Measurements from ENCODE around the gene ATP10A. TPM values are rescaled to one million over a fixed set of nuclear protein-coding genes. Genes with fewer than 3 reads are reported as not detected.

The ATP10A gene
- total and polyA plus RNA-seq, 9 of the 15 experiments (the other 6 are each of a cell fraction or from before 2014, with no cell fraction given), result 0.09 TPM; not detected in 8

DNA sequence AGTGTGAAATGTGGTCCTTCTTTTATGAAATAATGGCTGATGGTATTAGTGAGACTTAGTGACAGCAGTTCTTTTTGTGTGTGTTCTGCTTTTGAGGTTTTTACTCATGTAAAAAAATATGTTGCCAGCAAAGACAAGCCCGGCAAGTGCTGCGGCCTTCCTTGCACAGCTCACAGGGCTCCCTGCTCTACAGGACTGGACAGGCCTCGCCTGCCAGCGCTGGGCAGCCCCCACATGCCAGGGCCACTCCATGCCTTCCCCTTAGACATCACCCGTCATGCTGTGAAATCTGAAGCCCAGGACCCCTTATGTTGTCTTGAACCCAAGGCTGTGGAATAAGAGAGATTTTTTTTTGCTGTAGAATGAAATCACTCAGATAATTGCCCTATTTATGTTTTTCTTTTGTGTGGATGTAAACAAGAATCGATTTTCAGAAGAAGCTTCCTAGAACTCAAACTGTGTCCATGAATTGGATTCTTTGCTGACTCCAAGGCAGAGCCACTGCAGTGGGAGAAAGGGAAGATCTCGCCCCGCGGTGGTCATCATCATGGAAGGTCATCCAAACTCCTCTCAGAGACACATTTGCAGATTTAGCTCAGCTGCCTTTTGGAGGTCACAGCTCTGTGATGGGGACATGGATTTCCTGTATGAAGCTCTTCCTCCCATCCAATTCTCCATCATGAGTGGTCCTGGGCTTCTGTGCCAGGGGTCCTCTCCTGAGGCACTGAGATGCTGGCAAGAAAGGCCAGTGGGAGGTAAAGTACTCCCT lies 150.8 kb downstream of the ATP10A start:
- Histone ChIP-seq H3K79me2 (ENCODE audit: control insufficient read depth, insufficient read depth, low read length) (no peaks in the 10 kb centered on the region), H3K9me1 (ENCODE audit: control insufficient read depth, insufficient read depth, low read length) (no peaks in the 10 kb centered on the region), H3K9ac (ENCODE audit: insufficient read depth in 1 of 2, low read depth in 2 of 2, low read length in 2 of 2) (no peak overlapping the region), H3K4me3 (no peak overlapping the region), H3K4me1 (replicated peaks in 1 of 2; ENCODE audit: control insufficient read depth in 2 of 2, insufficient read depth in 2 of 2, low read length in 2 of 2) (peaks cover 0 to 4% of the 10 kb centered on the region in 2 experiments; a peak in 1 of 5 replicates), H2AFZ (ENCODE audit: low read depth, low read length) (no peak overlapping the region), H3K27ac (ENCODE audit: extremely low read depth, low read depth, low read length) (no peak overlapping the region), H3K4me2 (ENCODE audit: insufficient read depth, low read length) (no peak overlapping the region), H3K27me3 (ENCODE audit: control insufficient read depth in 2 of 2, insufficient read depth in 2 of 2, low read length in 2 of 2) (peaks cover 0 to 41% of the 10 kb centered on the region in 2 experiments; a peak in 3 of 5 replicates), H3K36me3 (ENCODE audit: control insufficient read depth, insufficient read depth, low read length) (no peaks in the 10 kb centered on the region), H4K20me1 (replicated peaks; ENCODE audit: control insufficient read depth, insufficient read depth, low read length) (0 out of 2 replicates have a peak, but pooled peaks cover 4% of the 10 kb centered on the region), H3K9me3 (replicated peaks; ENCODE audit: control insufficient read depth, insufficient read depth, low read depth, low read length) (no peaks in the 10 kb centered on the region)
- ChIA-PET CTCF (ENCODE audit: low intra/inter-chr PET ratio) (no interaction called here), POLR2A (no interaction called here)
- no peak for TF ChIP-seq BCOR (IDR thresholded peaks at IDR 0.05)
- BruUV-seq (replicated peaks), result no TSS peak
- no peak for ATAC-seq
- intact Hi-C loops (cut with micrococcal nuclease) (no loop called here), in situ Hi-C loops (cut with MboI) (no loop called here)
- WGBS (ENCODE audit: insufficient coverage, low coverage, missing lambda C conversion rate), result under 1% methylated on average over 9 of the region's 9 CpGs
- no peak for DNase-seq (ENCODE audit: extremely low read depth in 1 of 4, low spot score in 3 of 4)
- FAIRE-seq, result no peak

DNA sequence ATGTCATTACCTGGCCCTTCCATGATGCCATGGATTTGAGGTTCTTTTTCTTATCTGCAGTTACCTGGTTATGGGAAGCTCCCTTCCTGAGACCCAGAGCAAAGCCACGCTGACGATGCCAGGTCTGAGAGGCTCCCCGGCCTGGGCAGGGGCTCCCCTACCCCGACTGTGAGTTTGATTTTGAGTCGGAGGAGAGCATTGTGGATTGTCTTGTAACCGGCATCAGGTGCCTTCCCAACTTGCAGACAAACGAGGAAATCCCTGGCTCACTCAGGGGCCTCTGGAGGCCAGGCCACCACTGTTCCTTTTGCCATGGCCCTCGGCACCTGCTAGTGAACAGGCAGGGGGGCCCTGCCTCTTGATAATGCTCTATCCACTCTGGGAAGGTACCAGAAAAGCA lies 151.4 kb downstream of the ATP10A start:
- Histone ChIP-seq H2AFZ (ENCODE audit: low read depth, low read length) (no peak overlapping the region), H3K9me3 (replicated peaks; ENCODE audit: control insufficient read depth, insufficient read depth, low read depth, low read length) (no peaks in the 10 kb centered on the region), H3K4me2 (ENCODE audit: insufficient read depth, low read length) (no peak overlapping the region), H3K27me3 (ENCODE audit: control insufficient read depth in 2 of 2, insufficient read depth in 2 of 2, low read length in 2 of 2) (peaks cover 0 to 44% of the 10 kb centered on the region in 2 experiments; a peak in 4 of 5 replicates), H3K27ac (ENCODE audit: extremely low read depth, low read depth, low read length) (no peak overlapping the region), H3K4me3 (no peak overlapping the region), H3K9ac (ENCODE audit: insufficient read depth in 1 of 2, low read depth in 2 of 2, low read length in 2 of 2) (no peak overlapping the region), H3K36me3 (ENCODE audit: control insufficient read depth, insufficient read depth, low read length) (no peaks in the 10 kb centered on the region), H3K4me1 (replicated peaks in 1 of 2; ENCODE audit: control insufficient read depth in 2 of 2, insufficient read depth in 2 of 2, low read length in 2 of 2) (peaks cover 0 to 4% of the 10 kb centered on the region in 2 experiments; a peak in 1 of 5 replicates), H4K20me1 (replicated peaks; ENCODE audit: control insufficient read depth, insufficient read depth, low read length) (0 out of 2 replicates have a peak, but pooled peaks cover 4% of the 10 kb centered on the region), H3K79me2 (ENCODE audit: control insufficient read depth, insufficient read depth, low read length) (no peaks in the 10 kb centered on the region), H3K9me1 (ENCODE audit: control insufficient read depth, insufficient read depth, low read length) (no peaks in the 10 kb centered on the region)
- CTCF ChIA-PET (ENCODE audit: low intra/inter-chr PET ratio), result no interaction called here
- FAIRE-seq (no peak), ATAC-seq (no peak), DNase-seq (ENCODE audit: extremely low read depth in 1 of 4, low spot score in 3 of 4) (no peak)
- no TSS peak for BruUV-seq (replicated peaks)
- intact Hi-C loops (cut with micrococcal nuclease), result no loop called here
- in situ Hi-C loops (cut with MboI), result no loop called here
- TF ChIP-seq CBX2 (IDR thresholded peaks at IDR 0.05; ENCODE audit: insufficient read depth, low read length, poor library complexity, severe bottlenecking) (no peak), HNRNPLL (IDR thresholded peaks at IDR 0.05; ENCODE audit: low read depth, low read length, poor library complexity, severe bottlenecking) (no peak), NELFE (IDR thresholded peaks at IDR 0.05; ENCODE audit: insufficient read depth, insufficient read length) (no peak), TRIM28 (IDR thresholded peaks at IDR 0.05) (no peak), ZNF696 (CRISPR knock-in tag; conservative IDR thresholded peaks at IDR 0.05) (no peak)
- TF ChIP-seq, protein P1, sequence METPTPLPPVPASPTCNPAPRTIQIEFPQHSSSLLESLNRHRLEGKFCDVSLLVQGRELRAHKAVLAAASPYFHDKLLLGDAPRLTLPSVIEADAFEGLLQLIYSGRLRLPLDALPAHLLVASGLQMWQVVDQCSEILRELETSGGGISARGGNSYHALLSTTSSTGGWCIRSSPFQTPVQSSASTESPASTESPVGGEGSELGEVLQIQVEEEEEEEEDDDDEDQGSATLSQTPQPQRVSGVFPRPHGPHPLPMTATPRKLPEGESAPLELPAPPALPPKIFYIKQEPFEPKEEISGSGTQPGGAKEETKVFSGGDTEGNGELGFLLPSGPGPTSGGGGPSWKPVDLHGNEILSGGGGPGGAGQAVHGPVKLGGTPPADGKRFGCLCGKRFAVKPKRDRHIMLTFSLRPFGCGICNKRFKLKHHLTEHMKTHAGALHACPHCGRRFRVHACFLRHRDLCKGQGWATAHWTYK (CRISPR knock-in tag; IDR thresholded peaks at IDR 0.05), result no peak
- POLR2A ChIA-PET, result no interaction called here
- WGBS (ENCODE audit: insufficient coverage, low coverage, missing lambda C conversion rate), result 3% methylated on average over 8 of the region's 8 CpGs
